ENCODE results near the gene TRIM7.
"Not testable (repeated sequence)": the region's sequence is repeated elsewhere in the genome, so short reads cannot be mapped to it uniquely, and the experiment has no call there.

The TRIM7 gene

DNA sequence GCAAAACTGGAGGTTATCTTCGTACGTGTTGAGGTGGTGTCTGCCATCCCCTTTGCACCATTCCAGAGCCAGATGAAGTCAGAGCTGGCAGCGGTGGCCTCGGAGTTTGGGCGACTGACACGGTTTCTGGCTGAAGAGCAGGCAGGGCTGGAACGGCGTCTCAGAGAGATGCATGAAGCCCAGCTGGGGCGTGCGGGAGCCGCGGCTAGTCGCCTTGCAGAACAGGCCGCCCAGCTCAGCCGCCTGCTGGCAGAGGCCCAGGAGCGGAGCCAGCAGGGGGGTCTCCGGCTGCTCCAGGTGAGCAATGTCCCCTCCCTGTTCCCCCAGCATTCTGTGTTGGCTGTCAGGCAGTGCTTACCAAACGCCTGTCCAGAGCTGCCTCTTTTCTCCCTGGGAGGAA, 27.6 kb upstream of the TRIM7 start:
- no peak for DNase-seq

DNA sequence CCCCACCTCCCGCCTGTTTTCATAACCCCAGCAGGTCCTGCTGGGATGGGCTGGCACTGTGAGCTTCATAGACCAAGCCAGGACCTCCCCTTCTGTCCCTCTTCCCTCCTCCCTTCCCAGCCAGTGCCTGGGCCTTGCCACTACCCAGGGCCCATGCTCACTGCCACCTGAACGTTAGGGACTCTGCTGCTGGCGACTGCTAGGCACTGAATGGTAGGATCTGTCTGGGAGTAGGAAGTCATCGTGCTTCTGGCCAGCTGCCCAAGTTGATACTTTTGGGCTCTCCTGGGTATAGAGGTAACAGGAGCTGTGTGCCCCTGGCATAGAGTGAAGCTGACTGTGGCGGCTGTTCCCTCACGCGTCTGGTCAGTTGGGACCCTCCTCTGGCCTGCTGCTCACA, 26.4 kb upstream of the TRIM7 start:
- no peak for DNase-seq

DNA sequence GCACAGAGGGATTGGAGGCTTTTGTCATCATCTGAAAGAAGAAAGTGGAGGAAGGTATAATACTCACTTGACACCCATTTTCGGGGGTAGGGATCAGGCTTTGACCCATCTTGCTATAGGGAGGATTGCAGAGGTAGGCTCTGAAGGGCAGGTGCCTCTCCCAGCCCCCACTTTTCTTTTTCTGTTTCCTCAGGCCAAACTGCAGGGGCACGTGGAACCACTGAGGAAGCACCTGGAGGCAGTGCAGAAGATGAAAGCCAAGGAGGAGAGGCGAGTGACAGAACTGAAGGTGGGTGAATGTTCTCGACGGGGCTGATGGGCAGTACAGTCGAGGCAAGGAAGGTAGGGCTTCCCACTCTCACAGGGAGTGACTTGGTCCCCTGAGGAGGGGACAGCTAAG, 25.6 kb upstream of the TRIM7 start:
- DNase-seq = no peak

DNA sequence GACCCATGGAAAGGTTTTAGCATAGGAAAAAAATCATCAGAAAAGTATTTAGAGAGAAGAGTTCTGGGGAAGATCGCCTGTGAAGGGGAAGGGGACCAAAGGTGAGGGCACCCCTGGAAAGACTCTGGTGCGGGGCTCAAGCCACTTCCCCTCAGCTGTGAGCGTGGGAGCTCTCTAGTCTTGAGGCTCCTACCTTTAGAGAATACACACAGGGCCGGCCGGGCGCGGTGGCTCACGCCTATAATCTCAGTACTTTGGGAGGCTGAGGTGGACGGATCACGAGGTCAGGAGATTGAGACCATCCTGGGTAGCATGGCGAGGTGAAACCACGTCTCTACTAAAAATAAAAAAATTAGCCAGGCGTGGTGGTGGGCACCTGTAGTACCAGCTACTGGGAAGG, 25.0 kb upstream of the TRIM7 start:
- no peak for DNase-seq

DNA sequence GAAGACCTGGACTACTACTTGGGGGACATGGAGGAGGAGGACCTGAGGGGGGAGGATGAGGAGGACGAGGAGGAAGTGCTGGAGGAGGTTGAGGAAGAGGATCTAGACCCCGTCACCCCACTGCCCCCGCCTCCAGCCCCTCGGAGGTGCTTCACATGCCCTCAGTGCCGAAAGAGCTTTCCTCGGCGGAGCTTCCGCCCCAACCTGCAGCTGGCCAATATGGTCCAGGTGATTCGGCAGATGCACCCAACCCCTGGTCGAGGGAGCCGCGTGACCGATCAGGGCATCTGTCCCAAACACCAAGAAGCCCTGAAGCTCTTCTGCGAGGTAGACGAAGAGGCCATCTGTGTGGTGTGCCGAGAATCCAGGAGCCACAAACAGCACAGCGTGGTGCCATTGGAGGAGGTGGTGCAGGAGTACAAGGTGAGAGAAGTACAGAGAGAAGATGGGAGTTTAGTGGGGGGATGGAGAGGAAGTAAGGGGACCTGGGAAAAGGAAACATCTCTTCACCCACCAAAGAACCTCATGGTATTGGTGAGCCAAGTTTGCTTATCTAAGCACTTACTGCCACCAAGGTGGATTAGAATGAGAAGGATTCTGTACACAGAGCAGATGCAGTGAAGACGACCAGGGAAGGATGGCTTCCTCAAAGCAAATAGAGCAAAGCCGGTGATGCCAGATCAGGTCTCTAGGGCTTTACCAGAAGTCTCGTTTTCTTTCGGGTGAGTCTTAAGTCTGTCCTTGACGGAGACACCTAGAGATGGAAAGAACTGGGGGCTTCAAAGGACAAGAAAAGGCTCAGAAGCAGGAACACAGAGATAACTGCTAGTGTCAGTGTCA, 19.6 kb upstream of the TRIM7 start:
- DNase-seq = no peak

DNA sequence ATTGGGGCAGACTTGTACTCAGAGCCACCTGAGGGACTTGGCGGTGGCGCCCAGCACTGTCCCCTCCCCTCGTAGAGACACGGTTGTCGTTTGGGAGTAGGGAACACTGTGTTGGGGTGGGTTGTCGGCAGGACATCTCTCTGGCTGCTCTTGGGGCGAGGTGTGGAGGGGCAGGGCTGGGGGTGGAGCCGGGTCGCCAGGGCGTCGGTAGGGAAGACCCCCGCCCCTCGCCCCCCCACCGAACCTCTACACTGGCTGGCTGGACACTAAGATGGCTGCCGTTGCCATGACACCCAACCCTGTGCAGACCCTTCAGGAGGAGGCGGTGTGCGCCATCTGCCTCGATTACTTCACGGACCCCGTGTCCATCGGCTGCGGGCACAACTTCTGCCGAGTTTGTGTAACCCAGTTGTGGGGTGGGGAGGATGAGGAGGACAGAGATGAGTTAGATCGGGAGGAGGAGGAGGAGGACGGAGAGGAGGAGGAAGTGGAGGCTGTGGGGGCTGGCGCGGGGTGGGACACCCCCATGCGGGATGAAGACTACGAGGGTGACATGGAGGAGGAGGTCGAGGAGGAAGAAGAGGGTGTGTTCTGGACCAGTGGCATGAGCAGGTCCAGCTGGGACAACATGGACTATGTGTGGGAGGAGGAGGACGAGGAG, 18.9 kb upstream of the TRIM7 start:
- DNase-seq = no peak

DNA sequence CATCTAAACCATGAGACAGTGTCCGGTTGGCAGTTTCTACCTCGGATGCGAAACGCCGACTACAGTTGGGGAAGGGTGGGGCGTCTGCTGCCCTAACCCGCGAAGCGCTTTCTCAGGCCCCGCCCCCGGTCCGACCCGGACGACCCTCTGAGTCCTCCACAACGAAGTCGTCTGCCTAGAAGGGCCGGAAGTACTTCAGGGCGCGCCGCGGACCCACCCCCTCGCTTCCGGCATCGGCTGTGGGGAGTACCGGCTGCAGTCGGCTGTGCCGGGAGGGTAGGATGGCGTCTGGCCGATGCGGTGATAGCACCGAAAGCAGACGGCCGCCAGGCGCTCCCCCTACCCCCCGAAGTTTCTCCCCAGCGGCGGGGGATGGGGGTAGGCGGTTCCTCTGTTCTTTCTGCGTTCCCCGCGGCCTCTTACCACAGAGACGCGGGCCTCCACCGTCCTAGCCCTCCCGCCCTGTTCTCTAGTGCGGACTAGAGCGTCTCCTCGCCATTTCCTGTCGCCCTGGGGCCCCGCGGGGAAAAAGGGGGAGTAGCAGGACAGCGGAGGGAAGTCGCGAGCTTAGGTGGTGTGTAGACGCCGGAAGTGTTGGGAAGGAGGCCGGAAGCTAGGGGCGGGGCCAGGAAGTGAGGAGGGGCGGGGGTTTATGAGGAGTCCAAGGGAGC, 18.2 kb upstream of the TRIM7 start, which contains the start of gene TRIM41:
Gene TRIM41 (plus strand): TSS at position 224 of the 671 bp plus-strand sequence. CDS start 719 bp downstream, outside the sequence.
- DNase-seq = no peak

DNA sequence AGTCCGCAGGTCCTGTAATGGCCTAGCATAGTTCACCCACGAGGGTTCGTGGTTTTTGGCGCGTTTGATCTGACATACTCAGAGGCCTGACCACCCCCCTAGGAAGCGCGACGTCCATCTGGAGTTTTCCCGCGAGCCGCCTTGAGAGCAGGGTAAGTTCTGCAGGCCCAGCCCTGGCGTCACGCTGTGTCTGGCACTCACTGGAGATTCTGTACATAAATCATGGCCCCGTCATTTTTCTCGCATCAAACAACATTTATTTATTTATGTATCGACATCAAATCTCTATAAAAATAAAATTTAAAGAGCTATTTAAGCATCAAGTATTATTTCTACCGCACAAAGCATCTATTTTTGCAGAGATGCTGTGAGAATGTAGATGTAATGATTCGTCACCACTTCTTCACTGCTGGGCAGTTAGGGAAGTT, 17.6 kb upstream of the TRIM7 start:
- no peak for DNase-seq

DNA sequence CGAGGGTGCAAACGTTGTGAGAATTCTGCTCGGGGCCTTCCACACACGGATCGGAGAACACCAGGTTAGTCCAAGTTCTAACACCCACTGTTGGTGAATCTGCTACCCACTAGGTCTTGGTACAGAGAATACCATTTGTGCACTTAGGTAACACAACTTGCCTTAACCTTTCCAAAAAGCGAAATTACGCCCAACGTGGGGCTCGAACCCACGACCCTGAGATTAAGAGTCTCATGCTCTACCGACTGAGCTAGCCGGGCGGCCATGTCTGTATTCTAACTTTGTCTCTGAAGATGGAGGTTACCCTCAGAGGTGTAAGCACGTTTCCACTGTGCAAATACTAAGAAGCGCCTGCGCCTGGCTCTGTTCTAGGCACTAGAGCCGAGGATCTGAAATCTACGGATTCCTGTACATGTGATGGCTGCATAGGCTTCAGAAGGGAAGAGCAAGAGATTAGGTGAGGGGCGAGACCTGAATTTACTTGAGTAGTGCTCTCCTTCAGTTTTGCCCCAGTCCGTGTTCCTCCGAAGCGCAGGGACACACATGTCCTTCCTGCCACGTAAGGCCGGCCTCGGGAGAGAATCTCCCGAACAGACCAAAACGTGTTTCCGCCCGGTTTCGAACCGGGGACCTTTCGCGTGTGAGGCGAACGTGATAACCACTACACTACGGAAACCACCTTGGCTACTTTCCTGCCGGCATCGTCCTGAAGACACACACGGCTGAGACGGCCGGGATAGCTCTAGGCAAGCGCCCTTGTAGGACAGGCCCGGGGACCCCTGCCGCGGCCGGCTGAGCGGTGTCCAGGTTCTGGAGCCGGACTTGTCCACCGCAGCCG, 17.0 kb upstream of the TRIM7 start:
- no peak for DNase-seq

DNA sequence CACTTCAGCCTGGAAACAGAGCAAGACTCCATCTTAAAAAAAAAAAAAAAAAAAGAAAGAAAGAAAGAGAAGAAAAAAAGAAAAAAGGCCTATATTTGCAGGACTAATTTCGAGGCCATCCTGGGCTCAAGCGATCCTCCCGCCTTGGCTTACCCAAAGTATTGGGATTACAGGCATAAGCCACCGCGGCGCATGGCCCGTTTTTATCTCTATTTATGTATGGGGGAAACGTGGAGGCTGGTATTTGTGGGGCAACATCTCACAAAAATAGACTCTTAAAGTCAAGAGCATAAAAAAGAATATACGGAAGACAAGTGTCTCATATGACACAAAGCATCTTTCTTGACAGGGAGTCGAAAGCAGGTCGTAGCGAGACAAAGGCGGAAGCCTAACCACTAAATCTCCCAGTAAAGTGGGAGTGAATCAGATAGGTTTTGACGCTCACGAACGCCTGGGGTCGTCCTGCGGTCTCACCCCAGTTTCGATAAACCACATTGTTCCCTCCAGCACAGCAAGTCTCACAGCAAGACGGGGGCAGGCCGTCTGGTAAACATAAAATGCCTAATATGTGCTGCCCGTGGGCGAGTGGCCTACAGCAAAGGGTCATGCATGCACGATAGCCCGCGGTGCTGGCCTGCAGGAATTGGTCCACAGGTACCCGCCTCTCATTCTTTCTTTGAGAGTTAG, 16.3 kb upstream of the TRIM7 start:
- no peak for DNase-seq

DNA sequence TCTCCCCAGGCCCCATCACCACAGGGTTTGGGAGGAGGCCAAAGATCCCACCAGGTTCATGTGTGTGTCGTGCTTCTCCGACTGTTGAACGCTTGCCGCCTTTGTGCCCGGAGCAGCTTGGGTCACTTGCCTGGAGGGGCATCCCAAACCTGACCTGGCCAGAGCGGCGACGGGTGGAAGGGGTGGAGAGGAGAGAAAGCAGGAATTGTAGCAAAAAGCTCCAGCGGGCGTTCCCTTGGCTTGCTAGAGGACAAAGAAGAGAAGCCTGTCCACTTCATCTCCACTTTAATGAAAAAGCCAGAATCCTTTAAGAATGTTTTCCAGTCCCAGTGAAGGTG, 15.2 kb upstream of the TRIM7 start:
- no peak for DNase-seq

DNA sequence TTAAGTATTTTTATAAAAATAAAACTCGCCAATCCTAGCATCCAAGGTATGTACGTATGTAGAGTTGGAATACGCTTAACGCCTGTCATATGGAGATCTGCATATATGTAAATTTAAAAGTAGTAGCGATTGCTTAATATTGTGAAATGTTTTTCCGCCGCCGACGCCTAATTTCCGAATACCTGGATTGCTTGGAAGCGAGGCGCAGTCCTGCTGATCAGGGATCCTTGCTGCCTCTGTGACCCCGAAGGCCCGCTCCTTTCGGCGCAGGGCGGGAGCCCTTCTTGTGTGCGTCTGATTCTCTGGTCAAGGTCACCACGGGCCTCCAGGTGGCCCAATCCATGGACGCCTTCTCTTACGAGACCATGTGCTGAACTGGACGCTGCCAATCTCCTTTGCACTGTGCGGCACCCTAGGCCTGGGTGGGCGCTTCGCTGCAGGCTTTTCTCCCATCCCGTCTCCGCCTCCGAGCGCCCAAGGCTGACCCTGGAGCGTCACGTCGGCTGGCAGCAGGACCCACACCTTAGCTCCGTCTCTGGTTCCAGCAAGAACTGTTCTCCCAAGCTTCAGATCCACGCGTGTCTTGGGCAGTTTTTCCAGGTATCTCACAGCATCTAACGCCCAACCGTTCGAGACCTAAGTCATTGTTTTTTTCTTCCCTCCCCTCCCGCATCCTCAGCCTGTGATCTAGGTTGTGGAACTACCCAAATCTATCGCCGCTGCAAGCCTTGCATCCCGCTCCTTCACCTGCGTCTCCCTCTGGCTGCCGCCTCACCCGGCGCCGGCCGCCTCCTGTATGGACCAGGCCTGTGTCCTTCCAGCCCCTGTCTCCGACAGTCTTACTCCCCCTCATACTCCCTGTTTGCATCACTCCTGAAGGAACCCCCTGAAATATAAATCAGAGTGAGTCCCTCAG, 14.5 kb upstream of the TRIM7 start:
- no peak for DNase-seq

DNA sequence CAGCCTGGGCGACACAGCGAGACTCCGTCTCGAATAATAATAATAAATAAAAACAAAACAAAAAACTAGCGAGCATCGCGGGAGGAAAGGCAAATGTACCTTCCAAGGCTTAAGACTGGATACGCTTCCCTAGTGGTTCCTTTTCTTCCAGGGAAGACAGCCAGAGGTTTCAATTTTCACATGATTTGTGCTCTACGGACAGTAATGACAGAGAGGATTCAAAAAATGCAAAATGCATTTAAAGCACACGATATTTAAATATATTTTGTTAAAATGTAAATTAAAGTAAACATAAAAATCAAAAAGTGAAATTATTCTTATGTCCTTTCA, 13.8 kb upstream of the TRIM7 start:
- no peak for DNase-seq

DNA sequence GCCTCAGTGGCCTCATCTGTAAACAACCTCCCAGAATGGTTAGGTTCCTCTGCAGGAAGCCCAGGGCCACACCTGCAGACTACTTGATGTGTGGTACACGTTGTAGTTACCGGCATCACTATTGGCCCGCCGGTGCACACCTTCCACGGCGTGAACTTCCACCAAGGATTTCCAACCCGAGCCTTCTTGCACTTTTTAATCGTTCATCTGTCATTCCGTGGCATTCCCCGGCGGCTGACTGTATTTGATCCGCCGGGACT, 12.7 kb upstream of the TRIM7 start:
- DNase-seq = no peak

DNA sequence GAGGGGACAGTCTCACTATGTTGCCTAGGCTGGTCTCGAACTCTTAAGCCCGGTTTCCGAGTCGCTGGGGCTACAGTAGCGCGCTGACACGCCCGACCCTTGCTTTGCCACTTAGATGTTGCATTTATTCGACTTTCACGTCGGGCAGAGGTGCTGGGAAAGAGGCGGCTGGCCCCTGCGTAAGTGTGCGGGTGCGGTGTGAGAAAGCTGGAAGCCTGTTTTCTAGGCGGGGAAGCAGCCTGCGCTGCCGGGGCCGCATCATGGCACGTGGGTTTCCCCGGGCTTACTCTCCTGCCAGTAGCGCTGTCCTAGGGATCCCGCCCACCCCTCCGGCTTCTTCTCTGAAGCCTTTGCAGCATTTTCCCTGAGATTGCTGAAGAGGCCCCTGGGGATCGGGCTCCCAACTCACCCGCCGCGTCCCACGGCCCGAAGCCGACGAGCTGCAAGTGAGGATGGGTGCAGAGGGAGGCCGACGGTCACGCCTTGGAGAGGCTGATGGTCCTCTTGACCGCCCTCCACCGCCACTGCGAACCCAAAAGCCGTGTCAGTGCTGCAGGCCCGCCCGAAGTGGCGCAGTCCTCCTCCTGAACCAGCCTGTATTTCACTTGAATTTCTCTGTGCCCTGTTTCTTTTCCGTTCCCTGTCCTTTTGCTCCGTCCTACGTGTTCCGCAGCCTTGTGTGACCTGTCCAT, 12.3 kb upstream of the TRIM7 start:
- no peak for DNase-seq

DNA sequence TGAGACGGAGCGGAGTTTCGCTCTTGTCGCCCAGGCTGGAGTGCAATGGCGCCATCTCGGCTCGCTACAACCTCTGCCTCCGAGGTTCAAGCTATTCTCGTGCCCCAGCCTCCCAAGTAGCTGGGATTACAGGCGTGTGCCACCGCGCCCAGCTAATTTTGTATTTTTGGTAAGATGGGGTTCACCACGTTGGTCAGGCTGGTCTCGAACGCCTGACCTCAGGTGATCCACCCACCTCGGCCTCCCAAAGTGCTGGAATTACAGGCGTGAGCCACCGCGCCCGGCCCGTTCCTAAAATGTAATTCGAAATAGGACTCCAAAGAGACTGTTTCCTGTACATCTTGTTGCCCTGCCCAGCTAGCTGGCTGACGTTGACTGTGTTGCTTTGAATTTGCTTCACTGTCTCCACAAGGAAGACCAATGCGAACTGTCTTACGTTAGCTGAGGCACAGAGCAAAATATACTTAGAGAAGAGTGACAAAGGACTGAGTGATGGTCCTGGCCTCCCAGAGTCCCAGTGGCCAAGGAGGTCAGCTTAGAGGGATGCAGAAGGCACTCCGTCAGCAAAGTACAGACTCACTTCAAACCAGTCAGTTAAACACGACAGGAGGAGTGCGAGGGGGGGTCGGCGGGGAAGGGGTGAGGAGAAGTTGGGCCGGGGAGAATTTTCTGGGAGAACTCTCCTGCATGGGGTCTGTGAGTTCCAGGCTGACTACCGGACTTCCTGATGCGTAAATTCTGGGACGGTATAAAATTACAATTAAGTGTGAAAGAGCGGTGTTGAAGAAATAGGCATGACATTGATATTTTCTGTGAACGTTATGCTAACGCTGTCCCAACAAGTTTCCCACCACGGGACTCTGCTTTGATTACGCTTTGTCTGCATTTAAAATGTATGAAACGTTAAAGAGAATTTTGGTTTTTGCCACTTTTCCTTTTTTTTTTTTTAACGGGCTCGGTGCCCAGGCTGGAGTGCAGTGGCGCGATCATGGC, 11.3 kb upstream of the TRIM7 start:
- no peak for DNase-seq

DNA sequence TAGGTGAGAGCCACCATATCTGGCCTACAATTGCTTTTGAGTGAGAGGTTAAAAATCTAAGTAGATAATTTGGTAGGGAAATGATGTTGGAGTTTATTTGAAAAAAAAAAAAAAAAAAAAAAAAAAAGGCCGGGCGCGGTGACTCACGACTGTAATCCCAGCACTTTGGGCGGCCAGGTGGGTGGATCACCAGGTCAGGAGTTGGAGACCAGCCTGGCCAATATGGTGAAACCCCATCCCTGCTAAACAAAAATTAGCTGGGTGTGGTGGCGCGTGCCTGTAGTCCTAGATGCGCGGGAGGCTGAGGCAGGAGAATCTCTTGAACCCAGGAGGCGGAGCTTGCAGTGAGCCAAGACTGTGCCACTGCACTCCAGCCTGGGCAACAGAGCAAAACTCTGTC, 9.3 kb upstream of the TRIM7 start:
- not testable (repeated sequence) for DNase-seq

DNA sequence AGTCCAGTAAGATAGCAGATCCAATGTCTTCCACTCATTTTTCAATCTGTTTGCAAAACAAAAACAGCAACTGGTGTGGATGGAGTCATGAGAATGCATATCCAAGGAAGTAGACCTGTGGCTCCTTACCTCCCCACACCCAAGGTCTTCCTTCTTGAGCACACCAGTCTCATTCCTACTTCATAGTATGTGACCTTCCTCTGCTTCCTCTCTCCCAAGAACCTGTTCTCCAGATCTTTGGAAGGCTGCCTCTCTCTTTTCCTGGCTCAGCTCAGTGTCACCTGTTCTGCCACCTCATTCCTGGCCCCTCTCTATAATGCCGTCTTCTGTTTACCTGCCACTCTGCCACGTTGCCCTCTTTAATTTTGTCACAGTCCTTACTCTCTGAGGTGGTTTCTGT, 7.9 kb upstream of the TRIM7 start:
- DNase-seq = no peak

DNA sequence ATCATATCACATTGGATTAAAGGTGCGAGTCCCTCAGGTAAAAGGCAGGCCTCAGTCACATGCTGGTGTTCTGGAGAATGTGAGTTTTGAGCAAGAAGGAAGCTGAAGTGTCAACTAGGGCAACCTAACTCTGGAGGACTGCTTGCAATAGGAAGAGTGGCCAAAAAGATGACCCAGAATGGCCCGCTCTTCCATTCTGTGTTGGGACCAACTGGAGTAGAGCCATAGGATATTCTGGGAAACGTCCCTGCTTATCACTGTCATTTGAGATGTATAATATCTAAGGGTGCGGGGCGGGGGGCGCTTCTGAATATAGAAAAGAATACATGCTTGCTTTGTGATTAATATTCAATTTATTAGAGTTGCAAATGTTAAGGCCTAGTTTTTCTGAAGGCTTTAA, 7.1 kb upstream of the TRIM7 start:
- no peak for DNase-seq

DNA sequence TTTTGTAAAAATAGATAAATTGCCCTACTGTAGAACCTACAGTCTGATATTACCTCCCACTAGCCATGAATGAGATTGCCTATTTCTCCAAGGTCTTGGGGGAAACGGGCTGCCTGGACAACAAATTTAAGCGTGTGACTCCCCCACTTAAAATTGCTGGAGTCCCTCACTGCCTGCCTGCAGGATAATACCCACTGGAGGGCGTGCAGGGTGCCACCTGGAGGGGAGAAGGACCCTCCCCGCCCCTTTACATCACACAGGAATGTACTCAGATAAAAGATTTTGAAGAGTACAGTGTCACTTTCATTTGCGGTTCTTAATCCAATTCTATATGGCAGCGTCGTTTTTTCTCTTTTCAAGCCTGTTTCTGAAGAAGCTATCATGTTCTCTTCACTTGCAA, 6.2 kb upstream of the TRIM7 start:
- no peak for DNase-seq

Data from NCI-H2171 (cell line).